GM18909 (cell line): ENCODE measurements around the gene SCLT1.
"Not testable (repeated sequence)": the region's sequence is repeated elsewhere in the genome, so short reads cannot be mapped to it uniquely, and the experiment has no call there.

ENCODE experiments used
- ATAC-seq: cut with Tn5 transposase; IDR thresholded peaks from one replicate; pipeline ENCODE4 v1.9.1; 2021; ENCODE audit warnings: mild to moderate bottlenecking; ENCODE audit not compliant: unreplicated experiment, poor library complexity

Gene SCLT1

DNA sequence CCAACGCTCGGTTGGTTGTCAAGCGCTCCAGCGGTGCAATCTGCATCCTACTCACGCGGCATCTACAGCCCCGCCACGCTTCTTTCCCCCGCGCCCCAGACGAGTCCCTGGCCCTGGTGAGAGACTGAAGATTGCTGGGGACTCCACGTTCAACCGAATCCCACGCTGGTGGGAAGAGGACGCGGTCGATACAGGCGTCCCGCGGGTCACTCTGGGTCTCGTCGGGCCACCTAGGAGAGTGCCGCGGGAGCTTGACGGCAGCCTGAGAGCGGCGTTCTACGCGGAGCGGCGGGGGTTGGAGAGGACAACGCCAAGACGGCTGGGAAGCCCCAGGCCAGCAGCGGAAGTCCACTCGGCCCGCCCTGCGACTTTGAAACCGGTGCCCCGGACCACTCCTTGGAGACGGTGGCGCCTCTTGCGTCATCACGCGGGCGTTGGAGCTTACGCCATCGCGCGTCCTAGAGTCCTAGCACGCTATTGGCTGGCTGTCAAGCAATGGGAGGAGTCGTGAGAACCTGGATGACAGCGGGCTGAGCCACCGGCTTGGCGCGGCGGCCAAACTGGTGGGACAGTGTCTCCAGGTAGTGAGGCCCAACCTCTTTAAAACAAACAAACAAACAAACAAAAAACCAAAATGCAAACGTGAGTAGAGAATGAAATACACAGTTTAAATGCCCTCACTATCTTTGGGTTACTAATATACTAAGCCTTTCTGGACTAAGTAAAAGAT is at the start of gene SCLT1:
SCLT1 (minus strand) TSS at position 349 of the 730 bp plus-strand sequence. CDS start 436 bp downstream, outside the sequence.
- peak; percentile 96 for ATAC-seq

DNA sequence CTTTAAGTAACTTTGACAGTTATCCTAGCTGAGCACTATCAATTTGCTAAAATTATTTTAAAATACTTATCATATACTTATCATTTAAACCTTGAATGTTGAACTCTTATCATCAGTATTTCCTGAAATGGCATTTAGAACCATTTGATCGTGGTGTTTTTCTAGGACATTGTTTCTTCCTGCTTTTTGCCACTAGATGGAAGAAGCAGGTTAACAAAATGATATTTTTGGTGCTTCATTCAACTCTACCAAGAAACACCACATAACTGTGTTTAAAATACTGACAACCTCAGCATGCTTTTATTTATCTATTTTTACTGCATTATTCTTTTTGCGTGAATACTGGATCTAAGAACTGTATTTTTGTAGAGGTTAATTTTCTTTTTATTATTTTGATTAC is 47.2 kb upstream of the SCLT1 start:
- ATAC-seq = no peak

DNA sequence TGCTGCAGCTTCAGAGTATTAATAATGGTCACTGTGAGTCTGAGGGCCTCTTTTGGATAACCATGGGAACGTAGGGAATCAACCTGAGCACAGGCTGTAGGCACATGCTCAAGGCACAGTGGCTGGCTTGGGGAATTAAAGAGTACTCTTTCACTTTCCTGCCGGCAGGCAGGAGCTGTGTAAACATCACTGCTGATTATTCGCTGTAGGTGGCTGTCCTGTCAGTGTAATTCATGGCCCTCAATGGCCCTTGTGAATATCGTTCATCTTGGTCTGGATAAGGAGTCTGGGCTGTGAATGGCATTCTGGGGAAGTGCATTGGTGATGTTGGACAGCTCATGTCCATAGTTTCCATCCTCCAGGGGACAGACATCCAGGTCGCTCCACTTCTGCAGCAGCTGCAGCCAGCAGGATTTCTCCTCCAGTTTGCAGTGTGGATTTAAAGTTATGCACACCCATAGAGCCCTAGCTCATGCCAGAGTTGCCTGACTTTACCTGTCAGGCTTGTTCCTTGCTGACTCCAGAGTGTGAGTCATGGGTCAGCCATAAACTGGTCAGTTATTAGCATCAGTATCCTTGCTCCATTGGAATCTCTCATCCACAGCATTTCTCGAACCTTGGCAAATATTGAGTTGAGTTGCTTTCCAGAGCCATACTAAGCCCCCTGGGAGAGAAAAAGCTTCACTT is 45.6 kb upstream of the SCLT1 start:
- no peak for ATAC-seq

DNA sequence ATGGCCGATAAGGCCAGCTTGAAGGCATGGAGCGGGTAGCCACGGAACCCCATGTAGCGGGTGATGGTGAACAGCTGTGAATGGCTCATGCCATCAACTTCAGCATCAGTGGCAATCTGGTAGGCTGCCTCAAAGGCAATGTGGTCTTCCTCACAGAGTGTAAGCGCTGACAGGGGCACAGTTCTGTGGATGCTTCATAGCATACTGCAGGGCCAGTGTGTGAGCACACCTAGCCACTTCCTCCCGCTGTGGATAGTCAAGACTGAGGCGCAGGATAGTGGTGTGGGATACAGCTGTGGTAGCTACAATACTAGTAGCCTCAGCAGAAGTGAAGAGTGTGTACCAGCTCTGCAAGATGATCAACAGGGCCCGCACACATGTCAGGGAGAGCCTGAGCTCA is 43.1 kb upstream of the SCLT1 start:
- ATAC-seq = no peak

- no peak for ATAC-seq
Observed at GRCh38 chr4:129131343-129131742, 38.0 kb upstream of the SCLT1 start.

GRCh38 chr4:129129143-129129542 is 35.8 kb upstream of the SCLT1 start:
- no peak for ATAC-seq

DNA sequence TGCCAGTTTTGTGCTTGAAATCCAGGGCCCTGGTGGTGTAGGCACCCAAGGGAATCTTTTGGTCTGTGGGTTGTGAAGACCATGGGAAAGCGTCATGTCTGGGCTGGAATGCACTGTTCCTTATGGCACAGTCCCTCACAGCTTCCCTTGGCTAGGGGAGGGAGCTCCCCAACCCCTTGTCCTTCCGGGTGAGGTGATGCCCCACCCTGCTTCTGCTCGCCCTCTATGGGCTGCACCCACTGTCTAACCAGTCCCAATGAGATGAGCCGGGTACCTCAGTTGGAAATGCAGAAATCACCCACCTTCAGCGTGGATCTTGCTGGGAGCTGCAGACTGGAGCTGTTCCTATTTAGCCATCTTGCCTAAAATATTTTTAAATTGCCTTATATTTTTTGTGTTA is 33.3 kb upstream of the SCLT1 start:
- ATAC-seq = not testable (repeated sequence)

- ATAC-seq = no peak
Observed at GRCh38 chr4:129117705-129118104, 24.4 kb upstream of the SCLT1 start.

DNA sequence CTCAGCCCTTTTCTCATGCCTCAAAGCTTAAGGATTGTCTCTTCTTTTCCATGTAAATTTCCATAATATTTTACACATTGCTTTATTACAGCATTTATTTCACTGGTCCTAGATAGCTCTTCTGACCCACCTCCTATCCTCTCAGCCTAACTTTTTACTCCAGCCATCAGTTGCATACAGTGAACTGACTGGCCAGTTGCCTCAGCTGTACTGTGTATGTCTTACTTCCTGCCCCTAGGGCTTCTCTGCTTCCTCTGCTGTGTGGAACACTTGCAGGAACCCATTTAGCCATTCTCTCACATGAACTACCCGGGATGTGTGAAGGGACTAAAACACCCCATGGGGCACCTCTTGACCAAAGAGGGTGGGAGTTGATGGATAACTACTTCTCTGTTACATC is 20.6 kb upstream of the SCLT1 start:
- ATAC-seq = no peak

DNA sequence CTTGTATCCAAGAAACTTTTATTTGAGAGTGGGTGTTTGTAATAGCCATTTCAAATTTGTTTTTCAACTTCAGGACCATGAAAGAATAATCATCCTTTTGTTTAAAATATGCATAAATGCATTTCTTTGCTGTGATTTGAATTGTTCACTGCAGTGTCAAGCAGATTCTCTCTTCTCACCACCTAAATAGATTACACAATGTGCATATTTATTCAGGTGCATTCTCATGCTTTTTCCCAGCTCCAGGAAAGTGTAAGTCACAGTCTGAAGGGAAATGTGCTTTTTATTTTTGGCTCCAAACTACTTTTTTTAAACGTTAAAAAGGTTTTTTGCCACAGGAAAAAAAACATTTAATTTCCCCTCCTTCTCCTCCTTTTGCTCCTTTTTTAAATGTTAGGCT is 20.1 kb upstream of the SCLT1 start:
- no peak for ATAC-seq

GRCh38 chr4:129111919-129112318 is 18.6 kb upstream of the SCLT1 start:
- ATAC-seq = no peak

DNA sequence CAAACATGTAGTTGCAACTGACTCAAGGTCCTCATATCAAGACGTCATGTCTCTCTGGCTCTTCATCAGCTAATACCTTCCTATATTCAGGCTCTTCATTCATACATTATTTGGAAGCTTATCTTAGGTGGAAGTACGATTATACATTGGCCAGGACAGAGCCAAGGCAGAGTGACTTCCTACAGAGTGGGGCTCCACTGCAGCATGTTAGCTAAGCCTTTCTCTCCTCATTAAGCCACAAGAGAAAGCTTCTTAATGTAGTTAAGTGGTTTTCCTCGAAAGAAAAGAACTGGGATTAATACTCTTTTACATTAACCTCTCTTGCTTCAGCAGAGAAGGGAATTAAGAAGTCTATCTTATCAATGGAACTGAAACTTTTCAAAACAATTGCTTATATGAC is 17.6 kb upstream of the SCLT1 start:
- ATAC-seq = no peak

- ATAC-seq = no peak
Observed at GRCh38 chr4:129109965-129110824, 16.9 kb upstream of the SCLT1 start.

DNA sequence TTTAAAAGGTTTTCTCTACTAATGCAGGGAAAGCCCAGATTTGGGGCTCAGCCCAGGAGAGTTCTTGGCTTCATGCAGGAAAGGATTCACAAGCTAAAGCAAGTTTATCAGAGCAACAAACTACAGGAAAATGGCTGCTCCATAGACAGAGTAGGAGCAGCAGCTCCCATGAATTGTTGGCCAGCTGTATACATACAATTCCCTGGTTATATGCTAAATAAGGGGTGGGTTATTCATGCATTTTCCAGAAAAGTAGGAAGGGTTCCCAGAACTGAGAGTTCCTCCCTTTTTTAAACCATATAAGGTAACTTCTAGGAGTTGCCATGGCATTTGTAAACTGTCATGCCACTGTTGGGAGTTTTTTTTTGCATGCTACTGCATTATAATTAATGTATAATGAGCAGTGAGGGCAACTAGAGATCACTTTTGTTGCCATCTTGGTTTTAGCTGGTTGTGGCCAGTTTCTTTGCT is 5.2 kb upstream of the SCLT1 start:
- ATAC-seq = no peak

DNA sequence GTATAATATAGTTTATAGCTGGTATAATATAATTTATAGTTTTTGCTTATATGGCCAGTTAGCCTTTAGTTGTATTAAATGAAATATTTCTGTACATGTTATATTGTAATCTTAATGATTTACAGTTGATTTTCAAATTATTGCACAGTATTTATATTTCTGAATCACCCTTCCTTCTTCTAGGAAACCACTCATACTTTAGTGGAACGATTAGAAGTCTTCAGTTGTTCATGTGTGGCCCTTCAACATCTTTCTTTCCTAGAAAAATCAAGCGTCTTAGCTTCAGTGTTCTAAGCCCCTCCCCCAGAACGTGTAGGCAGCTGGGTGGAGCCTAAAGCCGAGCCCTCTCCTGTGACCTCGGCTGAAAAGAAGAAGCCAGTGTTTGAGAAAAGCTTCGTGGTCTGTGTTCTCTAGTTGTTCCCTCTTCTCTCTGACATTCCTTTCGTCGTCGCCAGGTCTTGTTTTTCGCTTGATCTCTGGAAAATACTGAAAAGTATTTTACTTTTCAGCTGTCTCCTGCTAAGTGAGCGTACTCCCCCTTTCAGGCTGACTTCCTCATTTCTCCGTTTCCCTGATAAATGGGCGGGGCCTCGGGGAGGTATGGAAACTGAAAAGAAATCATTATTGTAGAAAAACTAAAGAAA is 2.6 kb upstream of the SCLT1 start, which contains the start of gene C4orf33:
C4orf33 (plus strand) TSS at position 342 of the 644 bp plus-strand sequence. CDS start 6,459 bp downstream, outside the sequence.
- peak; percentile 53 for ATAC-seq

- no peak for ATAC-seq
Observed at GRCh38 chr4:129094347-129094746, 1.0 kb upstream of the SCLT1 start.

DNA sequence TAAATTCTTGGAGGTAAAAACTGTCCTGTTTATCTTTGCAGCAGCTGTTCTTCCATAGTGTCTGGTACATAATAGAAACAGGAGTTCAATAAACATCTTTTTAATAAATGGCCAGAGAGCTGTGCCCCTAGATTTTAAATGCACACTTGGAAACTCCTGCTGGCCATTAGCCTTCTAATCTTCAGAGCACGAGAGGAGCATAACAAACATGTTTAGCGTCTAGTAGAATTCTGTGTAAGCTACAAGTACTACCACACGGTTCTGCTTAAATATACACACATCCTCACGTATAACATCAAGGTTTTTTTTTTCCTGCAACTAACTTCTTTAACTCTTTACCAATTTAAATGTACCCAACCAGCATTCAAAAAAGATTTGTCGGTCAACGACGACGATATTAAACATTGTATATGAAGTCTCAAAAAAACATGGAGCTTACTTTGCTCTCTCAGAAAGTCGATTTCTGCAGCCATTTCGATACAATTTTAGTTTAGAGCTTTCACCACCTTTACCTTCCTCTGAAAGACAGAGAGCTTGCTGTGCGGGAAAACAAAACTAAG is 628 bp downstream of the SCLT1 start:
- no peak for ATAC-seq

GRCh38 chr4:129087516-129087915 is 5.8 kb downstream of the SCLT1 start:
- no peak for ATAC-seq

- no peak for ATAC-seq
Observed at GRCh38 chr4:129085472-129085871, 7.9 kb downstream of the SCLT1 start.

DNA sequence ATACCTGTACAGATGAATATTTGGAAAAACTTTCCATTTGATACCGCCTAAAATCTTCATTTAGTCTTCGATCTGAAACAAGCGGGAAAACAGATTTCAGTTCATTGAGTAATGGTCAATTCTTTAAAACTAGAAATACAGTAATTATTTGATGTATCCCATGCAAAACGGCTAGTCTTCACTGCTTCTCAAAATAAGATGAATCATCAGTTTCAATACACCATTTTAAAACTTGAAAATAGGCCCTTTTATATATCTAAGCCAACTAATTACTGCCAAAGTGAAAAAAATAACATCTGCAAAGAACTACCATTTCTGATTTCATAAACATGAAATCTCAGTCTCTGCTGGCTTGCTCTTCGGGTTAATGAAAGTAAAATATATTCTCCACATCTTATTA is 11.0 kb downstream of the SCLT1 start:
- ATAC-seq = no peak
